Occipital lobe (tissue), 2 donors: ENCODE measurements around the gene FOXN4. TPM values are rescaled to one million over a fixed set of nuclear protein-coding genes. Genes with fewer than 3 reads are reported as not detected.

Source experiments
- DNase-seq: peaks from one replicate; lab custom pipeline; 2025; lab: John Stamatoyannopoulos, UW
- total RNA-seq: library from RNA; depleted of rRNA; stranded (reverse); fragments of >200 nt; gene quantifications from one replicate; pipeline ENCODE4 v1.2.3, GENCODE V29; 2014

The FOXN4 gene
- total RNA-seq, 1 donor from 2014 or later = 0.16 TPM

GRCh38 chr12:109284392-109284791 is 24.7 kb downstream of the FOXN4 start:
- no peak for DNase-seq

GRCh38 chr12:109281452-109281851 is 27.6 kb downstream of the FOXN4 start:
- DNase-seq = no peak

- DNase-seq = no peak
Observed at GRCh38 chr12:109279525-109279924, 29.6 kb downstream of the FOXN4 start.

GRCh38 chr12:109278912-109279311 is 30.2 kb downstream of the FOXN4 start:
- no peak for DNase-seq

GRCh38 chr12:109277899-109278762 is 31.0 kb downstream of the FOXN4 start:
- no peak for DNase-seq

- no peak for DNase-seq
Observed at GRCh38 chr12:109277255-109277898, 31.7 kb downstream of the FOXN4 start.

GRCh38 chr12:109276160-109276559 is 32.9 kb downstream of the FOXN4 start:
- no peak for DNase-seq

- no peak for DNase-seq
Observed at GRCh38 chr12:109275173-109275572, 33.9 kb downstream of the FOXN4 start.

GRCh38 chr12:109274381-109274780 is 34.7 kb downstream of the FOXN4 start:
- DNase-seq = no peak

GRCh38 chr12:109273354-109273753 is 35.7 kb downstream of the FOXN4 start:
- DNase-seq = no peak

GRCh38 chr12:109271418-109271817 is 37.7 kb downstream of the FOXN4 start:
- DNase-seq = no peak

GRCh38 chr12:109270494-109270893 is 38.6 kb downstream of the FOXN4 start:
- DNase-seq = no peak

- no peak for DNase-seq
Observed at GRCh38 chr12:109269428-109269827, 39.7 kb downstream of the FOXN4 start.

GRCh38 chr12:109268896-109269295 is 40.2 kb downstream of the FOXN4 start:
- no peak for DNase-seq

- DNase-seq = no peak
Observed at GRCh38 chr12:109267361-109267760, 41.7 kb downstream of the FOXN4 start.

- no peak for DNase-seq
Observed at GRCh38 chr12:109266106-109266879, 42.8 kb downstream of the FOXN4 start.

- DNase-seq = no peak
Observed at GRCh38 chr12:109264943-109265650, 44.0 kb downstream of the FOXN4 start.

GRCh38 chr12:109264095-109264942 is 44.8 kb downstream of the FOXN4 start:
- no peak for DNase-seq

GRCh38 chr12:109263439-109263838 is 45.6 kb downstream of the FOXN4 start:
- DNase-seq = no peak

GRCh38 chr12:109261939-109262338 is 47.1 kb downstream of the FOXN4 start:
- DNase-seq = no peak

- DNase-seq = no peak
Observed at GRCh38 chr12:109261087-109261486, 48.0 kb downstream of the FOXN4 start.
